H9 (cell line): ENCODE measurements around the gene IGBP1. TPM values are rescaled to one million over a fixed set of nuclear protein-coding genes. Genes with fewer than 3 reads are reported as not detected.

Experiments used
- DNase-seq: peaks from one replicate; pipeline ENCODE4 v3.0.0-alpha.2; 2017
- H2AFZ ChIP-seq: one replicate; pipeline ENCODE4 v1.6.1; 2013; ENCODE audit warnings: mild to moderate bottlenecking, low read length, control low read depth, moderate library complexity
- H2AK5ac ChIP-seq: 2 replicates; pipeline ENCODE4 v1.6.1; 2013; ENCODE audit warnings: low read length, control low read depth, mixed read lengths; ENCODE audit not compliant: insufficient read length
- H2BK120ac ChIP-seq: one replicate; pipeline ENCODE4 v1.6.1; 2013; ENCODE audit warnings: low read depth, mild to moderate bottlenecking, low read length, control low read depth, inconsistent platforms; ENCODE audit not compliant: poor library complexity, severe bottlenecking
- H2BK12ac ChIP-seq: 2 replicates; pipeline ENCODE4 v1.6.1; 2013; ENCODE audit warnings: low read length, control low read depth, mixed read lengths, low read depth; ENCODE audit not compliant: insufficient read length
- H2BK15ac ChIP-seq: 2 replicates; pipeline ENCODE4 v1.6.1; 2013; ENCODE audit warnings: low read depth, low read length, control low read depth
- H2BK20ac ChIP-seq: one replicate; pipeline ENCODE4 v1.6.1; 2013; ENCODE audit warnings: low read depth, mild to moderate bottlenecking, low read length, control low read depth, inconsistent platforms; ENCODE audit not compliant: poor library complexity, severe bottlenecking
- H2BK5ac ChIP-seq: 2 replicates; pipeline ENCODE4 v1.6.1; 2013; ENCODE audit warnings: low read length, control low read depth, mixed read lengths; ENCODE audit not compliant: insufficient read length
- H3K14ac ChIP-seq: 2 replicates; pipeline ENCODE4 v1.6.1; 2013; ENCODE audit warnings: low read length, control low read depth; ENCODE audit not compliant: insufficient read depth
- H3K18ac ChIP-seq: 2 replicates; pipeline ENCODE4 v1.6.1; 2013; ENCODE audit warnings: low read depth, mild to moderate bottlenecking, mixed read lengths, low read length, control low read depth; ENCODE audit not compliant: insufficient read length
- H3K23ac ChIP-seq: 2 replicates; pipeline ENCODE4 v1.6.1; 2013; ENCODE audit warnings: low read length, control low read depth, mixed read lengths, low read depth; ENCODE audit not compliant: insufficient read length
- H3K23me2 ChIP-seq: 2 replicates; pipeline ENCODE4 v1.6.1; 2013; ENCODE audit warnings: low read depth, mild to moderate bottlenecking, mixed read lengths, low read length, control low read depth; ENCODE audit not compliant: insufficient read length, poor library complexity, severe bottlenecking
- H3K27ac ChIP-seq: 2 replicates; pipeline ENCODE4 v1.5.1; 2013; ENCODE audit warnings: low read length, control low read depth, mixed read lengths, low read depth; ENCODE audit not compliant: insufficient read length
- H3K27me3 ChIP-seq: 2 replicates; pipeline ENCODE4 v1.6.1; 2013; ENCODE audit warnings: low read length, control low read depth, inconsistent platforms; ENCODE audit not compliant: insufficient read depth
- H3K4ac ChIP-seq: 2 replicates; pipeline ENCODE4 v1.6.1; 2013; ENCODE audit warnings: low read depth, mild to moderate bottlenecking, control low read depth, inconsistent platforms, low read length, moderate library complexity
- H3K4me1 ChIP-seq: 2 replicates; pipeline ENCODE4 v1.6.1; 2013; ENCODE audit warnings: low read length, control low read depth, inconsistent platforms; ENCODE audit not compliant: insufficient read depth
- H3K4me2 ChIP-seq: 2 replicates; pipeline ENCODE4 v1.6.1; 2013; ENCODE audit warnings: low read length, control low read depth, mixed read lengths; ENCODE audit not compliant: insufficient read length, insufficient read depth
- H3K56ac ChIP-seq: 2 replicates; pipeline ENCODE4 v1.6.1; 2013; ENCODE audit warnings: low read depth, mild to moderate bottlenecking, mixed read lengths, low read length, control low read depth; ENCODE audit not compliant: insufficient read length
- H3K79me1 ChIP-seq: 2 replicates; pipeline ENCODE4 v1.6.1; 2013; ENCODE audit warnings: low read depth, mild to moderate bottlenecking, moderate library complexity, low read length, control low read depth, inconsistent platforms; ENCODE audit not compliant: insufficient read depth, poor library complexity, severe bottlenecking
- H3K79me2 ChIP-seq: 2 replicates; pipeline ENCODE4 v1.6.1; 2013; ENCODE audit warnings: low read length, control low read depth, inconsistent platforms; ENCODE audit not compliant: insufficient read depth
- H3K9ac ChIP-seq: 2 replicates; pipeline ENCODE4 v1.6.1; 2013; ENCODE audit warnings: low read length, control low read depth, mixed read lengths; ENCODE audit not compliant: insufficient read length; ENCODE audit errors: extremely low read depth
- H3K9me3 ChIP-seq: one replicate; pipeline ENCODE4 v1.6.1; 2013; ENCODE audit warnings: low read depth, low read length, inconsistent platforms; ENCODE audit not compliant: control insufficient read depth
- H3T11ph ChIP-seq: one replicate; pipeline ENCODE4 v1.6.1; 2013; ENCODE audit warnings: mild to moderate bottlenecking, low read length, control low read depth, inconsistent platforms
- H4K20me1 ChIP-seq: one replicate; pipeline ENCODE4 v1.6.1; 2013; ENCODE audit not compliant: control insufficient read depth, insufficient read length, insufficient read depth
- H4K5ac ChIP-seq: 2 replicates; pipeline ENCODE4 v1.6.1; 2013; ENCODE audit warnings: low read depth, mild to moderate bottlenecking, mixed read lengths, low read length, control low read depth; ENCODE audit not compliant: insufficient read length
- H4K8ac ChIP-seq: replicated peaks from 2 replicates; pipeline ENCODE4 v1.6.1; 2013; ENCODE audit warnings: low read length, control low read depth, mixed read lengths, low read depth; ENCODE audit not compliant: insufficient read length
- H4K91ac ChIP-seq: 2 replicates; pipeline ENCODE4 v1.6.1; 2013; ENCODE audit warnings: low read depth, mild to moderate bottlenecking, moderate library complexity, mixed read lengths, low read length, control low read depth; ENCODE audit not compliant: insufficient read length
- H3K27ac Mint-ChIP-seq, 3 experiments: 2 replicates in 2 of 3; 3 replicates in 1 of 3; pipeline ENCODE4 v1.8.0; 2020 to 2021; ENCODE audit warnings: mixed read lengths in 3 of 3, mild to moderate bottlenecking in 1 of 3, moderate library complexity in 1 of 3
- H3K27me3 Mint-ChIP-seq: 2 replicates; pipeline ENCODE4 v1.8.0; 2021; ENCODE audit warnings: low read depth, mild to moderate bottlenecking, moderate library complexity, mixed read lengths
- H3K36me3 Mint-ChIP-seq, 3 experiments: 2 replicates in 2 of 3; 3 replicates in 1 of 3; pipeline ENCODE4 v1.8.0; 2020 to 2021; ENCODE audit warnings: low read depth in 3 of 3, mixed read lengths in 3 of 3; ENCODE audit not compliant: insufficient read depth in 1 of 3
- H3K4me1 Mint-ChIP-seq, 2 experiments: 2 replicates each; pipeline ENCODE4 v1.8.0; 2020; ENCODE audit warnings: mixed read lengths in 2 of 2
- H3K4me3 Mint-ChIP-seq, 2 experiments: 2 replicates in 1 of 2; 3 replicates in 1 of 2; pipeline ENCODE4 v1.8.0; 2020 to 2021; ENCODE audit warnings: mild to moderate bottlenecking in 2 of 2, mixed read lengths in 2 of 2, moderate library complexity in 1 of 2
- H3K9me3 Mint-ChIP-seq, 2 experiments: 2 replicates in 1 of 2; 3 replicates in 1 of 2; pipeline ENCODE4 v1.8.0; 2020; ENCODE audit warnings: mild to moderate bottlenecking in 2 of 2, mixed read lengths in 2 of 2, moderate library complexity in 1 of 2
- CTCF ChIP-seq: fragments of 200-600 bp; sonication (generic); conservative IDR thresholded peaks from 3 replicates; pipeline ENCODE4 v1.8.0; 2021; ENCODE audit warnings: antibody characterized with exemption, mild to moderate bottlenecking
- WGBS: extraction: QIAGEN DNeasy Blood & Tissue Kit; methylation state at CpG from one replicate; pipeline ENCODE4 v1.1.7; 2013; ENCODE audit warnings: missing lambda C conversion rate, low lambda C conversion rate, mixed read lengths; ENCODE audit not compliant: insufficient read length; ENCODE audit errors: extremely low coverage; 5-methylcytosine and 5-hydroxymethylcytosine counted together
- total RNA-seq: library from RNA; stranded (reverse); gene quantifications from 2 replicates; pipeline ENCODE4 v1.2.1, GENCODE V29; 2021

Gene IGBP1
- total RNA-seq, 1 experiment from 2014 or later, result 45.0 TPM

- H3K9me3 ChIP-seq, result peaks cover 55% of the 10 kb centered on the region
- H3K23me2 ChIP-seq, result no peaks in the 10 kb centered on the region
- DNase-seq, result no peak
- no peak overlapping the region for H3K27ac Mint-ChIP-seq
- H3K4me3 Mint-ChIP-seq, result no peak overlapping the region
- H3K27me3 ChIP-seq, result no peaks in the 10 kb centered on the region
- H3K79me1 ChIP-seq, result no peaks in the 10 kb centered on the region
- no peak overlapping the region for H3K14ac ChIP-seq
- no peak overlapping the region for H2AK5ac ChIP-seq
- no peak overlapping the region for H3K4ac ChIP-seq
- H2BK5ac ChIP-seq, result no peak overlapping the region
- no peak overlapping the region for H3K27ac ChIP-seq
- TF ChIP-seq CTCF, result no peak
- H3K36me3 Mint-ChIP-seq, result no peaks in the 10 kb centered on the region; a peak in 1 of 7 replicates
- H3K23ac ChIP-seq, result no peak overlapping the region
- H3K4me2 ChIP-seq, result no peak overlapping the region
- H2BK15ac ChIP-seq, result no peak overlapping the region
- no peak overlapping the region for H4K5ac ChIP-seq
- WGBS, result no CpG with 5 or more reads among the region's 4 CpGs
- no peak overlapping the region for H2BK120ac ChIP-seq
- no peak overlapping the region for H3K9ac ChIP-seq
- H3K4me1 ChIP-seq, result no peaks in the 10 kb centered on the region
- H3K27me3 Mint-ChIP-seq, result peaks cover 6% of the 10 kb centered on the region
- no peak overlapping the region for H3K56ac ChIP-seq
- no peak overlapping the region for H3T11ph ChIP-seq
- H4K8ac ChIP-seq, result no peak overlapping the region
- H2BK12ac ChIP-seq, result no peak overlapping the region
- no peak overlapping the region for H2BK20ac ChIP-seq
- H3K18ac ChIP-seq, result no peak overlapping the region
- H2AFZ ChIP-seq, result no peak overlapping the region
- H4K91ac ChIP-seq, result no peak overlapping the region
- H4K20me1 ChIP-seq, result no peaks in the 10 kb centered on the region
- peaks cover 0 to 3% of the 10 kb centered on the region in 2 experiments; a peak in 2 of 4 replicates for H3K4me1 Mint-ChIP-seq
- H3K9me3 Mint-ChIP-seq, result peaks cover 73 to 74% of the 10 kb centered on the region in 2 experiments
- H3K79me2 ChIP-seq, result no peaks in the 10 kb centered on the region
Observed at GRCh38 chrX:70092247-70092646, 41.0 kb upstream of the IGBP1 start.
